NOMO-1 treated with DMSO at 0.1 percent for 48 hours (cell line): ENCODE data around the gene PODXL.

ENCODE experiments used
- DNase-seq: peaks from one replicate; lab custom pipeline; 2025; ENCODE audit not compliant: unreplicated experiment; lab: John Stamatoyannopoulos, UW

PODXL gene

GRCh38 chr7:131455001-131455400 is 101.4 kb downstream of the PODXL start:
- peak; percentile 0 for DNase-seq

GRCh38 chr7:131454498-131454897 is 101.9 kb downstream of the PODXL start:
- DNase-seq: no peak
